Measurements from ENCODE around the gene TAF4B.

The TAF4B gene

GRCh38 chr18:26226229-26227050 lies at the start of gene TAF4B (continued):
- TF ChIP-seq ZNF362 (tag by site-specific recombination; IDR thresholded peaks at IDR 0.05) (no peak), ZNF416 (tag by site-specific recombination; IDR thresholded peaks at IDR 0.05) (no peak), PRDM2 (tag by site-specific recombination; IDR thresholded peaks at IDR 0.05; ENCODE audit: borderline replicate concordance) (0 out of 2 replicates have a peak, but pooled peaks have one; percentile 54), ZNF155 (tag by site-specific recombination; IDR thresholded peaks at IDR 0.05) (no peak), PRDM4 (tag by site-specific recombination; IDR thresholded peaks at IDR 0.05) (0 out of 2 replicates have a peak, but pooled peaks have one; percentile 42)

GRCh38 chr18:26181343-26181826 lies 44.9 kb upstream of the TAF4B start:
- Histone ChIP-seq H3K4me3 (ENCODE audit: low read depth, low read length) (no peak overlapping the region), H3K9me3 (ENCODE audit: control insufficient read depth, insufficient read depth, low read depth, low read length) (no peaks in the 10 kb centered on the region), H3K4me1 (ENCODE audit: control insufficient read depth, insufficient read depth, low read length) (no peaks in the 10 kb centered on the region), H3K27ac (ENCODE audit: extremely low read depth, low read depth, low read length) (no peak overlapping the region), H3K36me3 (ENCODE audit: control insufficient read depth in 2 of 2, insufficient read depth in 1 of 2, low read length in 2 of 2) (no peaks in the 10 kb centered on the region)
- ChIA-PET CTCF (interaction anchor here (1.0 kb wide), 1 partner anchor 46 kb away, joined by 3 read pairs; no protein-coding TSS in a partner anchor), POLR2A (no interaction called here)
- TF ChIP-seq KLF17 (tag by site-specific recombination; IDR thresholded peaks at IDR 0.05), result no peak
- TF ChIP-seq OSR2 (tag by site-specific recombination; IDR thresholded peaks at IDR 0.05), result no peak
- TF ChIP-seq PBX3 (CRISPR knock-in tag; IDR thresholded peaks at IDR 0.05), result no peak
- TF ChIP-seq ZNF501 (tag by site-specific recombination; IDR thresholded peaks at IDR 0.05), result no peak
- no peak for TF ChIP-seq ZNF510 (tag by site-specific recombination; IDR thresholded peaks at IDR 0.05; ENCODE audit: insufficient replicate concordance)
- TF ChIP-seq ZNF18 (tag by site-specific recombination; IDR thresholded peaks at IDR 0.05), result no peak
- no peak for TF ChIP-seq ZNF157 (tag by site-specific recombination; IDR thresholded peaks at IDR 0.05)
- no peak for TF ChIP-seq ZNF544 (tag by site-specific recombination; IDR thresholded peaks at IDR 0.05)
- no peak for TF ChIP-seq ZSCAN5A (tag by site-specific recombination; IDR thresholded peaks at IDR 0.05)
- TF ChIP-seq ZNF560 (tag by site-specific recombination; IDR thresholded peaks at IDR 0.05; ENCODE audit: borderline replicate concordance), result no peak
- no peak for TF ChIP-seq ZNF132 (tag by site-specific recombination; IDR thresholded peaks at IDR 0.05; ENCODE audit: borderline replicate concordance)
- no peak for TF ChIP-seq MZF1 (tag by site-specific recombination; IDR thresholded peaks at IDR 0.05; ENCODE audit: borderline replicate concordance)
- no peak for TF ChIP-seq ZNF274 (IDR thresholded peaks at IDR 0.05; ENCODE audit: low read length)
- no peak for TF ChIP-seq ZNF274 (tag by site-specific recombination; IDR thresholded peaks at IDR 0.05; ENCODE audit: borderline replicate concordance)
- no peak for TF ChIP-seq ZNF701 (tag by site-specific recombination; IDR thresholded peaks at IDR 0.05)

All from HEK293 (cell line).